GM23338 (cell line): ENCODE measurements around the gene NTNG2.

Experiments
- CREB1 ChIP-seq: fragments of 250-450 bp; sonication (Bioruptor Pico); IDR thresholded peaks from 2 replicates; pipeline ENCODE4 v1.5.0; 2020; ENCODE audit warnings: low read depth, mild to moderate bottlenecking, moderate library complexity
- ETS1 ChIP-seq: IDR thresholded peaks from 2 replicates; pipeline ENCODE4 v1.6.1; 2016; ENCODE audit warnings: antibody characterized with exemption
- EZH2 ChIP-seq: fragments of 200-600 bp; sonication (generic); IDR thresholded peaks from one replicate; pipeline ENCODE4 v1.8.0; 2017; ENCODE audit warnings: antibody characterized with exemption, mild to moderate bottlenecking, low read depth; ENCODE audit not compliant: unreplicated experiment
- EZH2phosphoT487 ChIP-seq: fragments of 200-600 bp; sonication (generic); IDR thresholded peaks from one replicate; pipeline ENCODE4 v1.8.1; 2018; ENCODE audit warnings: antibody characterized with exemption; ENCODE audit not compliant: unreplicated experiment
- JUNB ChIP-seq: IDR thresholded peaks from one replicate; pipeline ENCODE4 v1.6.1; 2016; ENCODE audit warnings: antibody characterized with exemption; ENCODE audit not compliant: unreplicated experiment
- NANOG ChIP-seq: IDR thresholded peaks from 2 replicates; pipeline ENCODE4 v1.6.1; 2016; ENCODE audit warnings: antibody characterized with exemption, borderline replicate concordance
- POLR2AphosphoS5 ChIP-seq: IDR thresholded peaks from 2 replicates; pipeline ENCODE4 v1.6.1; 2016; ENCODE audit warnings: antibody characterized with exemption, low read depth
- STAT1 ChIP-seq: IDR thresholded peaks from one replicate; pipeline ENCODE4 v1.6.1; 2016; ENCODE audit warnings: antibody characterized with exemption; ENCODE audit not compliant: unreplicated experiment
- ZNF114 ChIP-seq: fragments of 250-450 bp; sonication (Bioruptor Pico); IDR thresholded peaks from 2 replicates; pipeline ENCODE4 v1.5.0; 2020; ENCODE audit warnings: mild to moderate bottlenecking, moderate library complexity
- ZNF331 ChIP-seq: fragments of 250-450 bp; sonication (Bioruptor Pico); IDR thresholded peaks from 2 replicates; pipeline ENCODE4 v1.5.0; 2020; ENCODE audit warnings: low read depth, mild to moderate bottlenecking, moderate library complexity
- TF ChIP-seq, protein P1 (sequence below), 2 experiments: fragments of 200-600 bp in 1 of 2; sonication (generic) in 1 of 2; conservative IDR thresholded peaks; 2 replicates each; pipeline versions ENCODE4 v1.5.1 to v1.6.1; 2016 to 2017; ENCODE audit warnings: antibody characterized with exemption in 2 of 2, low read depth in 2 of 2, mild to moderate bottlenecking in 2 of 2, moderate library complexity in 1 of 2
- TF ChIP-seq, protein P2 (sequence below): IDR thresholded peaks from one replicate; pipeline ENCODE4 v1.6.1; 2018; ENCODE audit warnings: antibody characterized with exemption; ENCODE audit not compliant: unreplicated experiment
- TF ChIP-seq, protein P3 (sequence below): fragments of 250-450 bp; sonication (Bioruptor Pico); IDR thresholded peaks from 2 replicates; pipeline ENCODE4 v1.5.0; 2020; ENCODE audit warnings: mild to moderate bottlenecking, moderate library complexity

DNA sequence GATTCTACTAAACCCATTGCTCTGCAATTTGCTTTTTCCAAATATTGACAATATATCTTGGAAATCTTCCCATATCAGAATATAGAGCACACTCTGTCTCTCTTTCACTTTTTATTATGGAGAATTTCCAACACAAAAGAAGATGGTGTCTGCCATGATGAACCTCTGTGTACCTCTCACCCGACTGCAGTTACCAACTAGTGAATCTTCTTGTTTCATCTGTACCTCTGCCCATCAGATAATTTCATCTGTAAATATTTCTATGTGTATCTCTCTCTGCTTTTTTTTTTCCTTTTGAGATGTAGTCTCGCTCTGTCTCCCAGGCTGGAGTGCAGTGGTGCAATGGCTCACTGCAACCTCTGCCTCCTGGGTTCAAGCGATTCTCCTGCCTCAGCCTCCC is 62.8 kb downstream of the NTNG2 start:
- TF ChIP-seq, protein P1, sequence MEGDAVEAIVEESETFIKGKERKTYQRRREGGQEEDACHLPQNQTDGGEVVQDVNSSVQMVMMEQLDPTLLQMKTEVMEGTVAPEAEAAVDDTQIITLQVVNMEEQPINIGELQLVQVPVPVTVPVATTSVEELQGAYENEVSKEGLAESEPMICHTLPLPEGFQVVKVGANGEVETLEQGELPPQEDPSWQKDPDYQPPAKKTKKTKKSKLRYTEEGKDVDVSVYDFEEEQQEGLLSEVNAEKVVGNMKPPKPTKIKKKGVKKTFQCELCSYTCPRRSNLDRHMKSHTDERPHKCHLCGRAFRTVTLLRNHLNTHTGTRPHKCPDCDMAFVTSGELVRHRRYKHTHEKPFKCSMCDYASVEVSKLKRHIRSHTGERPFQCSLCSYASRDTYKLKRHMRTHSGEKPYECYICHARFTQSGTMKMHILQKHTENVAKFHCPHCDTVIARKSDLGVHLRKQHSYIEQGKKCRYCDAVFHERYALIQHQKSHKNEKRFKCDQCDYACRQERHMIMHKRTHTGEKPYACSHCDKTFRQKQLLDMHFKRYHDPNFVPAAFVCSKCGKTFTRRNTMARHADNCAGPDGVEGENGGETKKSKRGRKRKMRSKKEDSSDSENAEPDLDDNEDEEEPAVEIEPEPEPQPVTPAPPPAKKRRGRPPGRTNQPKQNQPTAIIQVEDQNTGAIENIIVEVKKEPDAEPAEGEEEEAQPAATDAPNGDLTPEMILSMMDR (conservative IDR thresholded peaks at IDR 0.05; ENCODE audit: low read depth in 2 of 2) = no peak
- TF ChIP-seq EZH2phosphoT487 (no peak), EZH2 (no peak), ZNF331 (CRISPR knock-in tag) (no peak), NANOG (no peak), CREB1 (CRISPR knock-in tag) (no peak), JUNB (no peak), POLR2AphosphoS5 (no peak), ETS1 (no peak), STAT1 (no peak), ZNF114 (CRISPR knock-in tag) (no peak)
- TF ChIP-seq, protein P2, sequence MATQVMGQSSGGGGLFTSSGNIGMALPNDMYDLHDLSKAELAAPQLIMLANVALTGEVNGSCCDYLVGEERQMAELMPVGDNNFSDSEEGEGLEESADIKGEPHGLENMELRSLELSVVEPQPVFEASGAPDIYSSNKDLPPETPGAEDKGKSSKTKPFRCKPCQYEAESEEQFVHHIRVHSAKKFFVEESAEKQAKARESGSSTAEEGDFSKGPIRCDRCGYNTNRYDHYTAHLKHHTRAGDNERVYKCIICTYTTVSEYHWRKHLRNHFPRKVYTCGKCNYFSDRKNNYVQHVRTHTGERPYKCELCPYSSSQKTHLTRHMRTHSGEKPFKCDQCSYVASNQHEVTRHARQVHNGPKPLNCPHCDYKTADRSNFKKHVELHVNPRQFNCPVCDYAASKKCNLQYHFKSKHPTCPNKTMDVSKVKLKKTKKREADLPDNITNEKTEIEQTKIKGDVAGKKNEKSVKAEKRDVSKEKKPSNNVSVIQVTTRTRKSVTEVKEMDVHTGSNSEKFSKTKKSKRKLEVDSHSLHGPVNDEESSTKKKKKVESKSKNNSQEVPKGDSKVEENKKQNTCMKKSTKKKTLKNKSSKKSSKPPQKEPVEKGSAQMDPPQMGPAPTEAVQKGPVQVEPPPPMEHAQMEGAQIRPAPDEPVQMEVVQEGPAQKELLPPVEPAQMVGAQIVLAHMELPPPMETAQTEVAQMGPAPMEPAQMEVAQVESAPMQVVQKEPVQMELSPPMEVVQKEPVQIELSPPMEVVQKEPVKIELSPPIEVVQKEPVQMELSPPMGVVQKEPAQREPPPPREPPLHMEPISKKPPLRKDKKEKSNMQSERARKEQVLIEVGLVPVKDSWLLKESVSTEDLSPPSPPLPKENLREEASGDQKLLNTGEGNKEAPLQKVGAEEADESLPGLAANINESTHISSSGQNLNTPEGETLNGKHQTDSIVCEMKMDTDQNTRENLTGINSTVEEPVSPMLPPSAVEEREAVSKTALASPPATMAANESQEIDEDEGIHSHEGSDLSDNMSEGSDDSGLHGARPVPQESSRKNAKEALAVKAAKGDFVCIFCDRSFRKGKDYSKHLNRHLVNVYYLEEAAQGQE = no peak
- TF ChIP-seq, protein P3, sequence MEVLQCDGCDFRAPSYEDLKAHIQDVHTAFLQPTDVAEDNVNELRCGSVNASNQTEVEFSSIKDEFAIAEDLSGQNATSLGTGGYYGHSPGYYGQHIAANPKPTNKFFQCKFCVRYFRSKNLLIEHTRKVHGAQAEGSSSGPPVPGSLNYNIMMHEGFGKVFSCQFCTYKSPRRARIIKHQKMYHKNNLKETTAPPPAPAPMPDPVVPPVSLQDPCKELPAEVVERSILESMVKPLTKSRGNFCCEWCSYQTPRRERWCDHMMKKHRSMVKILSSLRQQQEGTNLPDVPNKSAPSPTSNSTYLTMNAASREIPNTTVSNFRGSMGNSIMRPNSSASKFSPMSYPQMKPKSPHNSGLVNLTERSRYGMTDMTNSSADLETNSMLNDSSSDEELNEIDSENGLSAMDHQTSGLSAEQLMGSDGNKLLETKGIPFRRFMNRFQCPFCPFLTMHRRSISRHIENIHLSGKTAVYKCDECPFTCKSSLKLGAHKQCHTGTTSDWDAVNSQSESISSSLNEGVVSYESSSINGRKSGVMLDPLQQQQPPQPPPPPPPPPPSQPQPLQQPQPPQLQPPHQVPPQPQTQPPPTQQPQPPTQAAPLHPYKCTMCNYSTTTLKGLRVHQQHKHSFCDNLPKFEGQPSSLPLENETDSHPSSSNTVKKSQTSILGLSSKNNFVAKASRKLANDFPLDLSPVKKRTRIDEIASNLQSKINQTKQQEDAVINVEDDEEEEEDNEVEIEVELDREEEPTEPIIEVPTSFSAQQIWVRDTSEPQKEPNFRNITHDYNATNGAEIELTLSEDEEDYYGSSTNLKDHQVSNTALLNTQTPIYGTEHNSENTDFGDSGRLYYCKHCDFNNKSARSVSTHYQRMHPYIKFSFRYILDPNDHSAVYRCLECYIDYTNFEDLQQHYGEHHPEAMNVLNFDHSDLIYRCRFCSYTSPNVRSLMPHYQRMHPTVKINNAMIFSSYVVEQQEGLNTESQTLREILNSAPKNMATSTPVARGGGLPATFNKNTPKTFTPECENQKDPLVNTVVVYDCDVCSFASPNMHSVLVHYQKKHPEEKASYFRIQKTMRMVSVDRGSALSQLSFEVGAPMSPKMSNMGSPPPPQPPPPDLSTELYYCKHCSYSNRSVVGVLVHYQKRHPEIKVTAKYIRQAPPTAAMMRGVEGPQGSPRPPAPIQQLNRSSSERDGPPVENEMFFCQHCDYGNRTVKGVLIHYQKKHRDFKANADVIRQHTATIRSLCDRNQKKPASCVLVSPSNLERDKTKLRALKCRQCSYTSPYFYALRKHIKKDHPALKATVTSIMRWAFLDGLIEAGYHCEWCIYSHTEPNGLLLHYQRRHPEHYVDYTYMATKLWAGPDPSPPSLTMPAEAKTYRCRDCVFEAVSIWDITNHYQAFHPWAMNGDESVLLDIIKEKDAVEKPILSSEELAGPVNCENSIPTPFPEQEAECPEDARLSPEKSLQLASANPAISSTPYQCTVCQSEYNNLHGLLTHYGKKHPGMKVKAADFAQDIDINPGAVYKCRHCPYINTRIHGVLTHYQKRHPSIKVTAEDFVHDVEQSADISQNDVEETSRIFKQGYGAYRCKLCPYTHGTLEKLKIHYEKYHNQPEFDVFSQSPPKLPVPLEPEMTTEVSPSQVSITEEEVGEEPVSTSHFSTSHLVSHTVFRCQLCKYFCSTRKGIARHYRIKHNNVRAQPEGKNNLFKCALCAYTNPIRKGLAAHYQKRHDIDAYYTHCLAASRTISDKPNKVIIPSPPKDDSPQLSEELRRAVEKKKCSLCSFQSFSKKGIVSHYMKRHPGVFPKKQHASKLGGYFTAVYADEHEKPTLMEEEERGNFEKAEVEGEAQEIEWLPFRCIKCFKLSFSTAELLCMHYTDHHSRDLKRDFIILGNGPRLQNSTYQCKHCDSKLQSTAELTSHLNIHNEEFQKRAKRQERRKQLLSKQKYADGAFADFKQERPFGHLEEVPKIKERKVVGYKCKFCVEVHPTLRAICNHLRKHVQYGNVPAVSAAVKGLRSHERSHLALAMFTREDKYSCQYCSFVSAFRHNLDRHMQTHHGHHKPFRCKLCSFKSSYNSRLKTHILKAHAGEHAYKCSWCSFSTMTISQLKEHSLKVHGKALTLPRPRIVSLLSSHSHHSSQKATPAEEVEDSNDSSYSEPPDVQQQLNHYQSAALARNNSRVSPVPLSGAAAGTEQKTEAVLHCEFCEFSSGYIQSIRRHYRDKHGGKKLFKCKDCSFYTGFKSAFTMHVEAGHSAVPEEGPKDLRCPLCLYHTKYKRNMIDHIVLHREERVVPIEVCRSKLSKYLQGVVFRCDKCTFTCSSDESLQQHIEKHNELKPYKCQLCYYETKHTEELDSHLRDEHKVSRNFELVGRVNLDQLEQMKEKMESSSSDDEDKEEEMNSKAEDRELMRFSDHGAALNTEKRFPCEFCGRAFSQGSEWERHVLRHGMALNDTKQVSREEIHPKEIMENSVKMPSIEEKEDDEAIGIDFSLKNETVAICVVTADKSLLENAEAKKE = no peak
